NT2/D1 (cell line): ENCODE data around the gene POPDC3.
A peak's percentile ranks its signal among the peaks of the same experiment; 100 is the strongest.
"Not testable (repeated sequence)": the region's sequence is repeated elsewhere in the genome, so short reads cannot be mapped to it uniquely, and the experiment has no call there.

ENCODE experiments used
- DNase-seq: peaks from one replicate; pipeline ENCODE4 v3.0.0-alpha.2; 2011; ENCODE audit warnings: low read depth, low spot score
- H3K27me3 ChIP-seq: 2 replicates; pipeline ENCODE4 v1.6.0; 2011; ENCODE audit warnings: mild to moderate bottlenecking; ENCODE audit not compliant: insufficient read length, insufficient read depth
- H3K36me3 ChIP-seq: 2 replicates; pipeline ENCODE4 v1.6.1; 2011; ENCODE audit warnings: mild to moderate bottlenecking, low read length, mixed read lengths; ENCODE audit not compliant: insufficient read depth, insufficient read length
- H3K4me1 ChIP-seq: 2 replicates; pipeline ENCODE4 v1.5.1; 2011; ENCODE audit not compliant: insufficient read depth, insufficient read length
- H3K4me3 ChIP-seq: 2 replicates; pipeline ENCODE4 v1.5.1; 2011; ENCODE audit warnings: low read depth; ENCODE audit not compliant: insufficient read length
- H3K9ac ChIP-seq: 2 replicates; pipeline ENCODE4 v1.6.0; 2011; ENCODE audit warnings: low read depth; ENCODE audit not compliant: insufficient read length
- H3K9me3 ChIP-seq: 2 replicates; pipeline ENCODE4 v1.5.1; 2011; ENCODE audit warnings: mild to moderate bottlenecking, low read length; ENCODE audit not compliant: insufficient read depth
- SUZ12 ChIP-seq: IDR thresholded peaks from 2 replicates; pipeline ENCODE4 v1.6.1; 2011; ENCODE audit not compliant: insufficient read length, insufficient read depth; ENCODE audit errors: extremely low read depth
- YY1 ChIP-seq: IDR thresholded peaks from 2 replicates; pipeline ENCODE4 v1.6.1; 2011; ENCODE audit not compliant: insufficient read length, insufficient read depth
- ZNF274 ChIP-seq: IDR thresholded peaks from 2 replicates; pipeline ENCODE4 v1.6.1; 2011; ENCODE audit warnings: mild to moderate bottlenecking, low read depth, low read length

The POPDC3 gene

DNA sequence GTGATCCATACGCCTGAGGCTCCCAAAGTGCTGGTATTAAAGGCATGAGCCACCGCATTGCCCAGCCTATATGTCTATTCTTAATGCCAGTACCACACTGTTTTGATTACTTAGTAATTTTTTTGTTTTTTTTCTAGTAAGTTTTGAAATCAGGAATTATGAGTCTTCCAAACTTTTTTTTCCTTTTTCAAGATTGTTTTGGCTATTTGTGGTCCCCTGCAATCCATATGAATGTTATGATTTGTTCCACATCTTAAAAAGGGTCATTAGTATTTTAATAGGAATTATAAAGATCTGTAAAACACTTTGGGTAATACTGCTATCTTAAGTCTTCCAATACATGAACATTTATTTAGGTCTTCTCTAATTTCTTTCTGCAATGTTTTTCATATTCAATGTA lies 6.8 kb upstream of the POPDC3 start:
- Histone ChIP-seq H3K36me3 (no peaks in the 10 kb centered on the region), H3K27me3 (no peaks in the 10 kb centered on the region), H3K9ac (no peak overlapping the region), H3K4me1 (no peaks in the 10 kb centered on the region), H3K4me3 (no peak overlapping the region), H3K9me3 (no peaks in the 10 kb centered on the region)
- DNase-seq, result no peak
- TF ChIP-seq SUZ12 (no peak), ZNF274 (no peak), YY1 (no peak)

- TF ChIP-seq YY1 (no peak), ZNF274 (no peak), SUZ12 (no peak)
- H3K36me3 ChIP-seq, result no peaks in the 10 kb centered on the region
- no peaks in the 10 kb centered on the region for H3K9me3 ChIP-seq
- DNase-seq, result no peak
- no peak overlapping the region for H3K4me3 ChIP-seq
- no peaks in the 10 kb centered on the region for H3K4me1 ChIP-seq
- no peak overlapping the region for H3K9ac ChIP-seq
- H3K27me3 ChIP-seq, result peaks cover 5% of the 10 kb centered on the region
Measured at GRCh38 chr6:105184921-105185320, 5.1 kb upstream of the POPDC3 start.

DNA sequence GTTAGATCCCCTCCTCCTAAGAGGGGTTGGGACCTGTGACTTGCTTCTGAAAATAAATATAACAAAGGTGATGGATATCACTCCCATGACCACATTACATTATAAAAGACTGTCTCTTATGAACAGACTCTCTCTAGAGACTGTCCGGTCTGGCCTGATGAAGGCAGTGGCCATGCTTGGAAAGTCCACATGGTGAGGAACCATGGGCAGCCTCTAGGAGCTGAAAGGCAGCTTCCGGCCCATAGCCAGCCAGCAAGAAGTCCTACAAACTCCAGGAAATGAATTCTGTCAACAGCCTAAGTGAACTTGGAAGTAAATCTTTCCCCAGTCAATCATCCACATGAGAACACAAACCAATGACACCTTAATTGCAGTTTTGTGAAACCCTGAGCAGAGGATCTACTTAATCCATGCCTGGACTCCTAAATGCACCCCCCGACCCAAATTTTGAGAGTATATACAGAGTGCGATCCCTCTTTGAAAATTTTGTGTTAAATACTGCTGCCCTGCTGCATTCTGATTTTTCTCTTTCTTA lies 2.2 kb upstream of the POPDC3 start:
- no peak for DNase-seq
- Histone ChIP-seq H3K9ac (no peak overlapping the region), H3K4me3 (no peak overlapping the region), H3K27me3 (peaks cover 5% of the 10 kb centered on the region), H3K36me3 (no peaks in the 10 kb centered on the region), H3K4me1 (no peaks in the 10 kb centered on the region), H3K9me3 (no peaks in the 10 kb centered on the region)
- no peak for TF ChIP-seq YY1
- no peak for TF ChIP-seq ZNF274
- TF ChIP-seq SUZ12, result no peak

DNA sequence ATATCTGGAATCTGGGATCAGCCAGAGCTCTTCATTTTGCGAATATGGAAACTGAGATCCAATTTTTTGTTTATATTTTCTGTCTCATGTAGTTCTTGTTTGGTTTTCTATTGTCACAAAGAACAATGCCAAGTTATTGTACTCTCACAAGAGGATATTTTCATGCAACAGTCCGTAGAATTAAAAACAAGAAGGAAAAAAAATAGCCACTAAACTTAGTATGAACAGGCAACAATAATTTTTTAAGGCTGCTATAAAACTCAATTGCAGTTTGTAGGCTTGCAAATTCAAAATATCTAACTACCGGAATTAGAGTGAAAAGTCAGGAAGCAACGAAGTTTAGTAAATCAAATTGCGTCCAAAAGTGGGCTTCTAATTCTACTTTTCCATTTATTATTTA lies 1.2 kb downstream of the POPDC3 start:
- TF ChIP-seq YY1 (no peak), SUZ12 (no peak), ZNF274 (no peak)
- DNase-seq, result no peak
- Histone ChIP-seq H3K36me3 (no peaks in the 10 kb centered on the region), H3K4me3 (peak overlapping the region; percentile 56), H3K27me3 (peaks cover 5% of the 10 kb centered on the region), H3K9ac (peak overlapping the region; percentile 74), H3K4me1 (no peaks in the 10 kb centered on the region), H3K9me3 (no peaks in the 10 kb centered on the region)

GRCh38 chr6:105178110-105178509 lies 1.7 kb downstream of the POPDC3 start:
- H3K27me3 ChIP-seq, result peaks cover 5% of the 10 kb centered on the region
- H3K4me3 ChIP-seq, result no peak overlapping the region
- H3K36me3 ChIP-seq, result no peaks in the 10 kb centered on the region
- no peak for TF ChIP-seq YY1
- no peak for TF ChIP-seq ZNF274
- TF ChIP-seq SUZ12, result no peak
- H3K9me3 ChIP-seq, result no peaks in the 10 kb centered on the region
- no peak overlapping the region for H3K9ac ChIP-seq
- DNase-seq, result no peak
- H3K4me1 ChIP-seq, result no peaks in the 10 kb centered on the region

GRCh38 chr6:105177556-105177955 lies 2.3 kb downstream of the POPDC3 start:
- no peak for TF ChIP-seq ZNF274
- H3K4me1 ChIP-seq, result no peaks in the 10 kb centered on the region
- no peaks in the 10 kb centered on the region for H3K9me3 ChIP-seq
- H3K4me3 ChIP-seq, result no peak overlapping the region
- H3K9ac ChIP-seq, result no peak overlapping the region
- no peaks in the 10 kb centered on the region for H3K36me3 ChIP-seq
- DNase-seq, result no peak
- peaks cover 5% of the 10 kb centered on the region for H3K27me3 ChIP-seq

DNA sequence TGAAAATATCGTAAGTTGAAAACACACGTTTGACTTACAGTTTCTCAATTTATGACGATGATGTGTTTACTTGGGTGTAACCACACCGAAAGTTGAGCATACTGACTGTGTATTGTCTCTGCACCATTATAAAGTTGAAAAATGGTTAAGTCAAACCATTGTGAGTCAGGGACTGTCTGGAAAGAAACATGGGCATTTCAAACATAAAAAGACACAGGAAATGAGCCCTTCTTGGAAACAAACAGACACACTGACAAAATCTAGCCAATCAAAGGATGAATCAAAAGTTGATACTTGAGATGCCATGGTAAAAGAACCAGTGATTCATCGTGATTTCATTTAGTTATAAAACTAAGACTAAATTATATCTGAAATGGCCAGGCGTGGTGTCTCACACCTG lies 5.3 kb downstream of the POPDC3 start:
- H3K4me1 ChIP-seq, result no peaks in the 10 kb centered on the region
- H3K4me3 ChIP-seq, result no peak overlapping the region
- H3K9ac ChIP-seq, result no peak overlapping the region
- TF ChIP-seq ZNF274 (no peak), SUZ12 (no peak), YY1 (no peak)
- DNase-seq, result no peak
- H3K27me3 ChIP-seq, result no peaks in the 10 kb centered on the region
- no peaks in the 10 kb centered on the region for H3K36me3 ChIP-seq
- no peaks in the 10 kb centered on the region for H3K9me3 ChIP-seq

- not testable (repeated sequence) for H3K9me3 ChIP-seq, H3K9ac ChIP-seq, H3K36me3 ChIP-seq, H3K4me3 ChIP-seq, H3K4me1 ChIP-seq, DNase-seq, H3K27me3 ChIP-seq
Measured at GRCh38 chr6:105172515-105172914, 7.3 kb downstream of the POPDC3 start.
